ENCODE data around the gene TRAPPC3L.

DNA sequence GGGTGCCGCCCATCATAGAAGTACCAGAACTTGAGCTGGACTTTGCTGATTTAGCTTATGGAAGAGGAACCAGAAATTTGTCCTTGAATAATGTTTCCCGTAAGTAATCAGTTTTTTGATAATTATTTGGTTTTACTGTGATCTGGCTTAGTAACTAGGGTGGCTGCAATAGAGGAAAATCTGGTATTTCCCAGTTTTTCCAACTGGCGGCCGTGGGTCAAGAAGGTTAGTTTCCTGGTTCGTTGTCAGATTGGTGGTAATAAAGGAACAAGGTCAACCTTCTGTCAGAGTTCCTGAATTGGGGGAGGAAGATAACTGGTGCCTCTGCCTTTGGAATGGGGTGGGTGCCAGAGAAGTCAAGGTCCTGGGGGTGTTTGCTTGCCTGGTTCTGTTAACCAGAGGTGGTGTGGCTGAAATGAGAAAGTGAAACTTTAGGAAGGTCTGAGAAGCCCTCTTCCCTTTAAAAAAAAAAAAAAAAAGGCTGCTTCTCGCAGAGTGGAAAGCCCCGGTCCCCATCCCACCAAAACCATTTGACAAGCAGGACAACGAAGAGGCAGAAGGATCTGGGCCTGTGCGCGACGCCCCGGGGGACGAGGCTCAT, 84.1 kb downstream of the TRAPPC3L start, which contains the start of gene CALHM6:
- TF ChIP-seq, protein P1, sequence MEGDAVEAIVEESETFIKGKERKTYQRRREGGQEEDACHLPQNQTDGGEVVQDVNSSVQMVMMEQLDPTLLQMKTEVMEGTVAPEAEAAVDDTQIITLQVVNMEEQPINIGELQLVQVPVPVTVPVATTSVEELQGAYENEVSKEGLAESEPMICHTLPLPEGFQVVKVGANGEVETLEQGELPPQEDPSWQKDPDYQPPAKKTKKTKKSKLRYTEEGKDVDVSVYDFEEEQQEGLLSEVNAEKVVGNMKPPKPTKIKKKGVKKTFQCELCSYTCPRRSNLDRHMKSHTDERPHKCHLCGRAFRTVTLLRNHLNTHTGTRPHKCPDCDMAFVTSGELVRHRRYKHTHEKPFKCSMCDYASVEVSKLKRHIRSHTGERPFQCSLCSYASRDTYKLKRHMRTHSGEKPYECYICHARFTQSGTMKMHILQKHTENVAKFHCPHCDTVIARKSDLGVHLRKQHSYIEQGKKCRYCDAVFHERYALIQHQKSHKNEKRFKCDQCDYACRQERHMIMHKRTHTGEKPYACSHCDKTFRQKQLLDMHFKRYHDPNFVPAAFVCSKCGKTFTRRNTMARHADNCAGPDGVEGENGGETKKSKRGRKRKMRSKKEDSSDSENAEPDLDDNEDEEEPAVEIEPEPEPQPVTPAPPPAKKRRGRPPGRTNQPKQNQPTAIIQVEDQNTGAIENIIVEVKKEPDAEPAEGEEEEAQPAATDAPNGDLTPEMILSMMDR (IDR thresholded peaks at IDR 0.05) = no peak
- TF ChIP-seq ZFP36 (IDR thresholded peaks at IDR 0.05; ENCODE audit: borderline replicate concordance, partially characterized antibody) (no peak), JUNB (IDR thresholded peaks at IDR 0.05) (no peak), FOSB (CRISPR knock-in tag; IDR thresholded peaks at IDR 0.05) (no peak), CEBPB (IDR thresholded peaks at IDR 0.05) (no peak), CHD4 (IDR thresholded peaks at IDR 0.05; ENCODE audit: borderline replicate concordance) (no peak), POLR2A (IDR thresholded peaks at IDR 0.05; ENCODE audit: low read length) (no peak), ZSCAN20 (CRISPR knock-in tag; IDR thresholded peaks at IDR 0.05) (no peak)
- TF ChIP-seq, protein P2, sequence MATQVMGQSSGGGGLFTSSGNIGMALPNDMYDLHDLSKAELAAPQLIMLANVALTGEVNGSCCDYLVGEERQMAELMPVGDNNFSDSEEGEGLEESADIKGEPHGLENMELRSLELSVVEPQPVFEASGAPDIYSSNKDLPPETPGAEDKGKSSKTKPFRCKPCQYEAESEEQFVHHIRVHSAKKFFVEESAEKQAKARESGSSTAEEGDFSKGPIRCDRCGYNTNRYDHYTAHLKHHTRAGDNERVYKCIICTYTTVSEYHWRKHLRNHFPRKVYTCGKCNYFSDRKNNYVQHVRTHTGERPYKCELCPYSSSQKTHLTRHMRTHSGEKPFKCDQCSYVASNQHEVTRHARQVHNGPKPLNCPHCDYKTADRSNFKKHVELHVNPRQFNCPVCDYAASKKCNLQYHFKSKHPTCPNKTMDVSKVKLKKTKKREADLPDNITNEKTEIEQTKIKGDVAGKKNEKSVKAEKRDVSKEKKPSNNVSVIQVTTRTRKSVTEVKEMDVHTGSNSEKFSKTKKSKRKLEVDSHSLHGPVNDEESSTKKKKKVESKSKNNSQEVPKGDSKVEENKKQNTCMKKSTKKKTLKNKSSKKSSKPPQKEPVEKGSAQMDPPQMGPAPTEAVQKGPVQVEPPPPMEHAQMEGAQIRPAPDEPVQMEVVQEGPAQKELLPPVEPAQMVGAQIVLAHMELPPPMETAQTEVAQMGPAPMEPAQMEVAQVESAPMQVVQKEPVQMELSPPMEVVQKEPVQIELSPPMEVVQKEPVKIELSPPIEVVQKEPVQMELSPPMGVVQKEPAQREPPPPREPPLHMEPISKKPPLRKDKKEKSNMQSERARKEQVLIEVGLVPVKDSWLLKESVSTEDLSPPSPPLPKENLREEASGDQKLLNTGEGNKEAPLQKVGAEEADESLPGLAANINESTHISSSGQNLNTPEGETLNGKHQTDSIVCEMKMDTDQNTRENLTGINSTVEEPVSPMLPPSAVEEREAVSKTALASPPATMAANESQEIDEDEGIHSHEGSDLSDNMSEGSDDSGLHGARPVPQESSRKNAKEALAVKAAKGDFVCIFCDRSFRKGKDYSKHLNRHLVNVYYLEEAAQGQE (IDR thresholded peaks at IDR 0.05) = no peak

All from A549 (cell line).